Subcutaneous adipose tissue (tissue), 4 donors: ENCODE measurements around the gene SGCA. TPM values are rescaled to one million over a fixed set of nuclear protein-coding genes. Genes with fewer than 3 reads are reported as not detected.

Experiments
- total RNA-seq, 4 donors: library from RNA; depleted of rRNA; stranded (reverse); fragments of >200 nt; gene quantifications; one replicate each; pipeline ENCODE4 v1.1.0, GENCODE V29; 2016
- TF ChIP-seq, protein P1 (sequence below): fragments of 450-650 bp; IDR thresholded peaks from one replicate; pipeline ENCODE4 v1.5.1; 2016; ENCODE audit warnings: low read depth, mild to moderate bottlenecking, control low read depth, antibody characterized with exemption, moderate library complexity

SGCA gene
- total RNA-seq, 4 donors from 2014 or later, result 4.4 TPM; not detected in 3

GRCh38 chr17:50161023-50161910 is 4.5 kb upstream of the SGCA start:
- TF ChIP-seq, protein P1, sequence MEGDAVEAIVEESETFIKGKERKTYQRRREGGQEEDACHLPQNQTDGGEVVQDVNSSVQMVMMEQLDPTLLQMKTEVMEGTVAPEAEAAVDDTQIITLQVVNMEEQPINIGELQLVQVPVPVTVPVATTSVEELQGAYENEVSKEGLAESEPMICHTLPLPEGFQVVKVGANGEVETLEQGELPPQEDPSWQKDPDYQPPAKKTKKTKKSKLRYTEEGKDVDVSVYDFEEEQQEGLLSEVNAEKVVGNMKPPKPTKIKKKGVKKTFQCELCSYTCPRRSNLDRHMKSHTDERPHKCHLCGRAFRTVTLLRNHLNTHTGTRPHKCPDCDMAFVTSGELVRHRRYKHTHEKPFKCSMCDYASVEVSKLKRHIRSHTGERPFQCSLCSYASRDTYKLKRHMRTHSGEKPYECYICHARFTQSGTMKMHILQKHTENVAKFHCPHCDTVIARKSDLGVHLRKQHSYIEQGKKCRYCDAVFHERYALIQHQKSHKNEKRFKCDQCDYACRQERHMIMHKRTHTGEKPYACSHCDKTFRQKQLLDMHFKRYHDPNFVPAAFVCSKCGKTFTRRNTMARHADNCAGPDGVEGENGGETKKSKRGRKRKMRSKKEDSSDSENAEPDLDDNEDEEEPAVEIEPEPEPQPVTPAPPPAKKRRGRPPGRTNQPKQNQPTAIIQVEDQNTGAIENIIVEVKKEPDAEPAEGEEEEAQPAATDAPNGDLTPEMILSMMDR, result no peak

DNA sequence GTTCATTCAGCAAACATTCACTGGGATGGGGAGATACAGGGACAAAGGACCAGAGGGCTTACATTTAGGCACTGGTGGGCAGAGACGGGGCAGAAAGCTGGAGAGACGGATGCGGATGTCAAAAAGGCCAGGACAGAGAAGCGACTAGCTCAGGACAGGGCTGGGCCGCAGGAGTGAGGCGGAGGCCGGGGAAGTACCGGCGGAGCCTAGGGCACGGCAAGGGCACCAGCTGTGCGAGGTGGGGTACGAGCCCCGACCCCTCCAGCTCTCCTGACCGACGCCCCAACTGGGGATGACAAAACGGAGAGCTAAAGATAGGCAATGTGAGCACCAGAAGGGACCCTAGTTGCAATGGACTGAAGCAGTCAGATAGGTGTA is 3.9 kb upstream of the SGCA start:
- TF ChIP-seq, protein P1, result no peak

- TF ChIP-seq, protein P1, result no peak
Measured at GRCh38 chr17:50162466-50163254, 3.1 kb upstream of the SGCA start.

GRCh38 chr17:50163843-50164696 is 1.7 kb upstream of the SGCA start:
- TF ChIP-seq, protein P1, result no peak

- TF ChIP-seq, protein P1, result no peak
Measured at GRCh38 chr17:50164697-50164988, 1.2 kb upstream of the SGCA start.

GRCh38 chr17:50165066-50165465 is 739 bp upstream of the SGCA start:
- TF ChIP-seq, protein P1, result no peak
